ENCODE measurements around the gene SMARCB1.

The SMARCB1 gene

GRCh38 chr22:23868580-23868979 is 81.8 kb downstream of the SMARCB1 start:
- H3K79me1 ChIP-seq (replicated peaks; ENCODE audit: low read length, poor library complexity, severe bottlenecking): peaks cover 5% of the 10 kb centered on the region
- no peak overlapping the region for H3K14ac ChIP-seq (ENCODE audit: low read length in 2 of 2)
- H3K9me3 ChIP-seq (ENCODE audit: control insufficient read depth, low read length): no peaks in the 10 kb centered on the region
- no peak overlapping the region for H2BK15ac ChIP-seq (ENCODE audit: low read depth, poor library complexity, severe bottlenecking)
- no peak overlapping the region for H3K27ac ChIP-seq (ENCODE audit: low read length, poor library complexity, severe bottlenecking)
- no peak overlapping the region for H3K4me3 ChIP-seq (ENCODE audit: insufficient read depth in 1 of 2, low read depth in 1 of 2, low read length in 2 of 2)
- no peaks in the 10 kb centered on the region for H3K27me3 ChIP-seq (ENCODE audit: control insufficient read depth in 1 of 2, insufficient read depth in 1 of 2, low read length in 2 of 2)
- no peak overlapping the region for H2AFZ ChIP-seq (ENCODE audit: low read depth, low read length)
- no peak overlapping the region for H3K18ac ChIP-seq (ENCODE audit: low read depth in 1 of 2, low read length in 2 of 2)
- no peak overlapping the region for H3K9ac ChIP-seq (ENCODE audit: low read length)
- no peak overlapping the region for H3K4me2 ChIP-seq (ENCODE audit: low read length, poor library complexity, severe bottlenecking)
- no peak for DNase-seq
- H4K91ac ChIP-seq (ENCODE audit: low read length): no peak overlapping the region
- no peak overlapping the region for H2BK5ac ChIP-seq (ENCODE audit: low read depth, low read length, poor library complexity, severe bottlenecking)
- H3K4me1 ChIP-seq (ENCODE audit: control insufficient read depth, insufficient read depth, low read depth, low read length): no peaks in the 10 kb centered on the region
- no peak overlapping the region for H2AK5ac ChIP-seq (ENCODE audit: low read length, severe bottlenecking)
- H3K23ac ChIP-seq (ENCODE audit: low read length in 2 of 2): no peak overlapping the region
- no peak overlapping the region for H2BK12ac ChIP-seq (ENCODE audit: low read length in 2 of 2)
- H3K36me3 ChIP-seq (ENCODE audit: control insufficient read depth in 1 of 2, insufficient read depth in 2 of 2, low read depth in 1 of 2, low read length in 2 of 2): peaks cover 33 to 56% of the 10 kb centered on the region in 2 experiments
- H2BK120ac ChIP-seq (ENCODE audit: low read depth, low read length): no peak overlapping the region
- no peak overlapping the region for H4K8ac ChIP-seq (ENCODE audit: low read length)
- H3K4ac ChIP-seq (ENCODE audit: low read depth in 1 of 2, low read length in 2 of 2): no peak overlapping the region
- 93% methylated on average over 3 of the region's 4 CpGs for WGBS

DNA sequence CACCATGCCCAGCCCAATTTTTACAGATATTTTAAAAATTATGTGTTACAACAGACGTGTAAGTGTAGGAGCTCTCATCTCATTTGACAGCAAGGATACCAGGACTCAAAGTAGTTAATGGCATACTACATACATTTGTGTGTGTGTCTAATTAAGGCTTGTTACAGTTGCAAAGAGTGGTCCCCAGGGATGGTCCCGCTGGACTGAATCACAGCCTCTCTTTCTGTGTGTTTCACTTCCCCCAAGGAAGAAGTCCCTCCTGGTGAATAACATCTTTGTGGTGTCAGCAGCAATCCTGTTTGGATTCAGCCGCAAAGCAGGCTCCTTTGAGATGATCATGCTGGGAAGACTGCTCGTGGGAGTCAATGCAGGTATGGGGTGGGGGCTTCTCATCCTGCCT is 88.1 kb downstream of the SMARCB1 start:
- Histone ChIP-seq H4K91ac (ENCODE audit: low read length) (no peak overlapping the region), H2AFZ (ENCODE audit: low read depth, low read length) (no peak overlapping the region)

DNA sequence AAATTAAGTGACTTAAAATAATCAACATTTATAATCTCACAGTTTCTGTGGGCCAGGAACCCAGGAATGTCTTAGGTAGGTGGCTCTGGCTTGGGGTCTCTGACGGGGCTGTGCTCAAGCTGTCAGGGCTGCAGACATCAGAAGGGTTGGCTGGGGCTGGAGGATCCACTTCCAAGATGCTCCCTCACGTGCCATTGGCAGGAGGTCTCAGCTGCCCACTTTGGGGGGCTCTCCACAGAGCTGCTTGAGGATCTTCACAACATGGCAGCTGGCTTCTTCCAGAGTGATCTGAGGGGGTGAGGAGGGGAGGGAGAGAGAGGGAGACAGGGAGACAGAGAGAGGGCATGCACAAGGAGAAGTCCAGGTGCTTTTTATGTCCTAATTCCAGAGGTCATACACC is 89.0 kb downstream of the SMARCB1 start:
- Histone ChIP-seq H3K14ac (ENCODE audit: low read length in 2 of 2) (no peak overlapping the region), H3K27me3 (ENCODE audit: control insufficient read depth in 1 of 2, insufficient read depth in 1 of 2, low read length in 2 of 2) (no peaks in the 10 kb centered on the region), H3K9ac (ENCODE audit: low read length) (no peak overlapping the region), H2BK15ac (ENCODE audit: low read depth, poor library complexity, severe bottlenecking) (no peak overlapping the region), H3K27ac (ENCODE audit: low read length, poor library complexity, severe bottlenecking) (no peak overlapping the region), H3K79me1 (replicated peaks; ENCODE audit: low read length, poor library complexity, severe bottlenecking) (peaks cover 3% of the 10 kb centered on the region), H3K4me1 (ENCODE audit: control insufficient read depth, insufficient read depth, low read depth, low read length) (no peaks in the 10 kb centered on the region), H3K23ac (ENCODE audit: low read length in 2 of 2) (no peak overlapping the region), H2AK5ac (ENCODE audit: low read length, severe bottlenecking) (no peak overlapping the region), H4K8ac (ENCODE audit: low read length) (no peak overlapping the region), H3K4me2 (ENCODE audit: low read length, poor library complexity, severe bottlenecking) (no peak overlapping the region), H3K18ac (ENCODE audit: low read depth in 1 of 2, low read length in 2 of 2) (no peak overlapping the region), H2BK12ac (ENCODE audit: low read length in 2 of 2) (no peak overlapping the region), H2AFZ (ENCODE audit: low read depth, low read length) (no peak overlapping the region), H4K91ac (ENCODE audit: low read length) (no peak overlapping the region), H3K36me3 (ENCODE audit: control insufficient read depth in 1 of 2, insufficient read depth in 2 of 2, low read depth in 1 of 2, low read length in 2 of 2) (peaks cover 26 to 46% of the 10 kb centered on the region in 2 experiments), H3K4ac (ENCODE audit: low read depth in 1 of 2, low read length in 2 of 2) (no peak overlapping the region), H2BK5ac (ENCODE audit: low read depth, low read length, poor library complexity, severe bottlenecking) (no peak overlapping the region), H2BK120ac (ENCODE audit: low read depth, low read length) (no peak overlapping the region), H3K9me3 (ENCODE audit: control insufficient read depth, low read length) (no peaks in the 10 kb centered on the region), H3K4me3 (ENCODE audit: insufficient read depth in 1 of 2, low read depth in 1 of 2, low read length in 2 of 2) (no peak overlapping the region)
- DNase-seq: no peak
- 92% methylated on average over 2 of the region's 2 CpGs for WGBS

More for the DNA sequence above, 88.1 kb downstream of the SMARCB1 start:
- no peak overlapping the region for H3K18ac ChIP-seq (ENCODE audit: low read depth in 1 of 2, low read length in 2 of 2)
- peaks cover 3% of the 10 kb centered on the region for H3K79me1 ChIP-seq (replicated peaks; ENCODE audit: low read length, poor library complexity, severe bottlenecking)
- no peak overlapping the region for H2AK5ac ChIP-seq (ENCODE audit: low read length, severe bottlenecking)
- H3K23ac ChIP-seq (ENCODE audit: low read length in 2 of 2): no peak overlapping the region
- WGBS: 92% methylated on average over 3 of the region's 4 CpGs
- H3K14ac ChIP-seq (ENCODE audit: low read length in 2 of 2): no peak overlapping the region
- H3K4me3 ChIP-seq (ENCODE audit: insufficient read depth in 1 of 2, low read depth in 1 of 2, low read length in 2 of 2): no peak overlapping the region
- H4K8ac ChIP-seq (ENCODE audit: low read length): no peak overlapping the region
- H2BK12ac ChIP-seq (ENCODE audit: low read length in 2 of 2): no peak overlapping the region
- H2BK120ac ChIP-seq (ENCODE audit: low read depth, low read length): no peak overlapping the region
- H3K9ac ChIP-seq (ENCODE audit: low read length): no peak overlapping the region
- H3K4ac ChIP-seq (ENCODE audit: low read depth in 1 of 2, low read length in 2 of 2): no peak overlapping the region
- no peak overlapping the region for H2BK15ac ChIP-seq (ENCODE audit: low read depth, poor library complexity, severe bottlenecking)
- no peak overlapping the region for H3K4me2 ChIP-seq (ENCODE audit: low read length, poor library complexity, severe bottlenecking)
- H2BK5ac ChIP-seq (ENCODE audit: low read depth, low read length, poor library complexity, severe bottlenecking): no peak overlapping the region
- no peaks in the 10 kb centered on the region for H3K9me3 ChIP-seq (ENCODE audit: control insufficient read depth, low read length)
- no peak overlapping the region for H3K27ac ChIP-seq (ENCODE audit: low read length, poor library complexity, severe bottlenecking)
- H3K27me3 ChIP-seq (ENCODE audit: control insufficient read depth in 1 of 2, insufficient read depth in 1 of 2, low read length in 2 of 2): no peaks in the 10 kb centered on the region
- no peak for DNase-seq
- H3K4me1 ChIP-seq (ENCODE audit: control insufficient read depth, insufficient read depth, low read depth, low read length): no peaks in the 10 kb centered on the region
- peaks cover 32 to 50% of the 10 kb centered on the region in 2 experiments for H3K36me3 ChIP-seq (ENCODE audit: control insufficient read depth in 1 of 2, insufficient read depth in 2 of 2, low read depth in 1 of 2, low read length in 2 of 2)

- Histone ChIP-seq H3K4ac (ENCODE audit: low read depth in 1 of 2, low read length in 2 of 2) (no peak overlapping the region), H3K27me3 (ENCODE audit: control insufficient read depth in 1 of 2, insufficient read depth in 1 of 2, low read length in 2 of 2) (no peaks in the 10 kb centered on the region), H2AFZ (ENCODE audit: low read depth, low read length) (no peak overlapping the region), H3K9ac (ENCODE audit: low read length) (no peak overlapping the region), H3K18ac (ENCODE audit: low read depth in 1 of 2, low read length in 2 of 2) (no peak overlapping the region), H3K27ac (ENCODE audit: low read length, poor library complexity, severe bottlenecking) (no peak overlapping the region), H4K8ac (ENCODE audit: low read length) (no peak overlapping the region), H3K79me1 (replicated peaks; ENCODE audit: low read length, poor library complexity, severe bottlenecking) (peaks cover 3% of the 10 kb centered on the region), H2BK120ac (ENCODE audit: low read depth, low read length) (no peak overlapping the region), H3K4me3 (ENCODE audit: insufficient read depth in 1 of 2, low read depth in 1 of 2, low read length in 2 of 2) (no peak overlapping the region), H2BK12ac (ENCODE audit: low read length in 2 of 2) (no peak overlapping the region), H3K4me1 (ENCODE audit: control insufficient read depth, insufficient read depth, low read depth, low read length) (no peaks in the 10 kb centered on the region), H3K9me3 (ENCODE audit: control insufficient read depth, low read length) (no peaks in the 10 kb centered on the region), H2BK5ac (ENCODE audit: low read depth, low read length, poor library complexity, severe bottlenecking) (no peak overlapping the region), H3K36me3 (ENCODE audit: control insufficient read depth in 1 of 2, insufficient read depth in 2 of 2, low read depth in 1 of 2, low read length in 2 of 2) (peaks cover 25 to 56% of the 10 kb centered on the region in 2 experiments), H2AK5ac (ENCODE audit: low read length, severe bottlenecking) (no peak overlapping the region), H3K14ac (ENCODE audit: low read length in 2 of 2) (no peak overlapping the region), H4K91ac (ENCODE audit: low read length) (no peak overlapping the region), H3K4me2 (ENCODE audit: low read length, poor library complexity, severe bottlenecking) (no peak overlapping the region), H2BK15ac (ENCODE audit: low read depth, poor library complexity, severe bottlenecking) (no peak overlapping the region), H3K23ac (ENCODE audit: low read length in 2 of 2) (no peak overlapping the region)
- 95% methylated on average over 8 of the region's 8 CpGs for WGBS
- DNase-seq: no peak
Measured at GRCh38 chr22:23877566-23877965, 90.8 kb downstream of the SMARCB1 start.

All from mesenchymal stem cell (in vitro differentiated cells and primary cell).